Bronchial smooth muscle cell (primary cell): ENCODE measurements around the gene PTN. TPM values are rescaled to one million over a fixed set of nuclear protein-coding genes. Genes with fewer than 3 reads are reported as not detected.

Experiments used
- total RNA-seq: library from RNA; depleted of rRNA; stranded (reverse); fragments of >200 nt; gene quantifications from 2 replicates; pipeline ENCODE4 v1.2.1, GENCODE V29; 2014

Gene PTN
- total RNA-seq: 5.2 and 38.6 TPM in 2 replicates

GRCh38 chr7:137343281-137343841, at the start of gene PTN:
Gene PTN (minus strand): TSS chr7:137343733. CDS start chr7:137254973, 88,760 bp downstream.

